GM19467 (cell line): ENCODE results near the gene XG.
"Not testable (repeated sequence)": the region's sequence is repeated elsewhere in the genome, so short reads cannot be mapped to it uniquely, and the experiment has no call there.

Experiments used
- ATAC-seq: cut with Tn5 transposase; IDR thresholded peaks from one replicate; pipeline ENCODE4 v1.9.1; 2021; ENCODE audit warnings: mild to moderate bottlenecking, moderate library complexity; ENCODE audit not compliant: unreplicated experiment

Gene XG, protein sequence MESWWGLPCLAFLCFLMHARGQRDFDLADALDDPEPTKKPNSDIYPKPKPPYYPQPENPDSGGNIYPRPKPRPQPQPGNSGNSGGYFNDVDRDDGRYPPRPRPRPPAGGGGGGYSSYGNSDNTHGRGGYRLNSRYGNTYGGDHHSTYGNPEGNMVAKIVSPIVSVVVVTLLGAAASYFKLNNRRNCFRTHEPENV

DNA sequence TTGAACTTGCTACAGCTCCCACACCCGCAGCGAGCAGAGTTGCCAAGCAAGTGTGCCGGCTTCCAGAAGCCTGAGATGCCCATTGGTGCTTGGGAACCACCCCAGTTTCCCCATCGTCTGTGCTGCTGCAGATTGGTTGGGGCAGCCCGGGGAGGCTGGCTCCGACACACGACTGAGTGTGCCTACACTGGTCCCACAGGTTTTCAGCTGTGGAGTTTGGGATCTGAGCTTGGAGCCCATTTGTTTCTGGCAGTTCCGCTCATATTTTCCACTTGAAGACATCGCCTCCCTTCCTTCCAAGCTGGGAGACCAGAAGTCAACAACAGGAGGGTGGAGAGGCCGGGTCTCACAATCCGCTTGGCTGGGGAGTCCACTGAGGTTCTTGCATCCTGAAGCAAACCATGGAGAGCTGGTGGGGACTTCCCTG lies at the start of gene XG:
TSS of gene XG (plus strand) at position 167 of the 427 bp plus-strand sequence. CDS start at position 402, 235 bp downstream.
- not testable (repeated sequence) for ATAC-seq

DNA sequence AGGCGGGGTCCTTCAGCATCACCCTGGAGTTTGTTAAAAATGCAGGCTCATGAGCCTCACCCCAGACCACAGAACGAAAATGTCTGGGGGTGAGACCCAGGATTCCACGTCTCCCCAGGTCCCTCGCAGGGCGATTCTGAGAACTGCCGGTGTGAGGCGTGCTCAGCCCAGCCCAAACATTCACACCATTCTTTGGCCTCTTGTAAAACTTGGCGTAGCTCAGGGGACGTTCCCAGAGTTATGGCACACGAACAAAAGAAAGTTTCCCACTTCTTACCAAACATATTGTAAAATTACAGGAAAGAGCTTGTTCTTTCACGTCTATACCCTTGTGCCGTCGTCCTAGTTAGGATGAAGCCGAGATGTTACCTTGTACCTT lies 47.9 kb upstream of the XG start:
- ATAC-seq: no peak

GRCh38 chrX:2705046-2705832 lies 46.6 kb upstream of the XG start:
- no peak for ATAC-seq

GRCh38 chrX:2707334-2707760 lies 44.5 kb upstream of the XG start:
- peak; percentile 87 for ATAC-seq

- ATAC-seq: no peak
Measured at GRCh38 chrX:2708021-2708420, 43.8 kb upstream of the XG start.

- ATAC-seq: no peak
Measured at GRCh38 chrX:2708592-2709188, 43.1 kb upstream of the XG start.

GRCh38 chrX:2709556-2709955 lies 42.3 kb upstream of the XG start:
- ATAC-seq: no peak

GRCh38 chrX:2710041-2710840 lies 41.6 kb upstream of the XG start:
- no peak for ATAC-seq

GRCh38 chrX:2711441-2711840 lies 40.4 kb upstream of the XG start:
- no peak for ATAC-seq

DNA sequence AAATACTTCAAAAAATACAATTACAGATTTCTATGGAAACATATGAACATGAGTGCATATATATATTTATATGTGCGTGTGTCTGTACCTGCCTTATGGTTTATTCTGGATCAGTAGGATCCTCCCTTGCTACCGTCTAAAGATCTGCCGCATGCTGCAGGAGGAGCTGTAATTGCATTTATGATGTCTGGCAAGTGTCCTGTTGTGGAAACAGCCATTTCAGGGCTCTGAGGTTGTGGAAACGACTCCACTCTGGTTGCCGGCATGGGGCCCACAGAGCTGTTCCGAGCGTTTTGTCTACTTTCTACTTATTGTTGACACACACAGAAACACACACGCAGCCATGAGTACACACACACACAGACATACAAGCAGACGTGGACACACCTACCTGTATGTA lies 39.4 kb upstream of the XG start:
- no peak for ATAC-seq

DNA sequence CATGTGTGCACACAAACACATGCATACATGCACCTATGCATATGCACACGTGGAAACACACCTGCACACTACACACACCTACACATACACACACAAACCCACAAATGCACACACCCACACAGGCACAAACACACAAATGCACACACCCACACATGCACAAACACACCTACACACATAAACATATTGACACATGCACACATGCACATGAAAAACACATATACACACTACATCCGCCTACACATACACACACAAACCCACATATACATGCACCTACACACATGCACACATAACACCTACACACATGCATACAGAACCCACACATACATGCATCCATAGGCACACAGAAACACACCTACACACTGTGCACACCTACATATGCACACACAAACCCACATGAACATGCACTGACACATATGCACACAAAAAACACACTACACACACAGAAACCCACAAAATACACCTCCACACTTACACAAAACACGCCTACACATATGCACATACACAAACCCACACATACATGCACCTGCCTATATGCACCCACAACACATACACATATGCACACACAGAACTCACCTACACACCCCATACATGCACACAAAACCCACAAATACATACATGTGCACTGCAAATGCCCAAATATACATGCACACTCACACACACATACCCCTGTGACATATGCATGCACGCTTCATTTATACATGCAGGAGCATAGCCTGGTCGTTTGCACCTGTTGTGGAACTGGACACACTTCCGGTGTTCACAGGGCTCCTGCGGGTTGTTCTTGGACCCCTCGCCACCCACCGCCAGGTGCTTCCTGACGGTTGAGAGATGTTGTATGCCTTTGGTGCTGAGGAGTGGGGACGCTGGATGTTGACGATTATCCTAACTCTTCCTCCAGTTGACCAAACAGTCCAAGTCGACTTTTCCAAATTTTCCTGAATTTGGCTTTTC lies 38.7 kb upstream of the XG start:
- ATAC-seq: no peak

DNA sequence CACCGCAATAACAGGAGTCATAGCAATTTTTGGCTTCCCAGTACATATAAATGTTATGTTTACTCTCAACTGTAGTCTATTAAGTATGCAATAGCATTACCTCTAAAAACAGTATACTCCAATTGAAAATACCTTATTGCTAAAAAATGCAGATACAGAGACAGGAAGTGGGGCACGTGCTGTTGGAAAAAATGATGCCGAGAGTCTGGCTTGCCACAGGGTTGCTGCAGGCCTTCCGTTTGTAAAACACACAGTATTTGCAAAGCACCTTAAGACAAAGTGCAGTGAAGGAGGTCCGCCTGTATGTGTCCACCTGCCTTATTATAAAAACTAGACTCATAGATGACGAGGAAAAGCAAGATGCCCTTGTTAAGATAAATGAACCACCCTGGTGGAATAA lies 37.3 kb upstream of the XG start:
- no peak for ATAC-seq

DNA sequence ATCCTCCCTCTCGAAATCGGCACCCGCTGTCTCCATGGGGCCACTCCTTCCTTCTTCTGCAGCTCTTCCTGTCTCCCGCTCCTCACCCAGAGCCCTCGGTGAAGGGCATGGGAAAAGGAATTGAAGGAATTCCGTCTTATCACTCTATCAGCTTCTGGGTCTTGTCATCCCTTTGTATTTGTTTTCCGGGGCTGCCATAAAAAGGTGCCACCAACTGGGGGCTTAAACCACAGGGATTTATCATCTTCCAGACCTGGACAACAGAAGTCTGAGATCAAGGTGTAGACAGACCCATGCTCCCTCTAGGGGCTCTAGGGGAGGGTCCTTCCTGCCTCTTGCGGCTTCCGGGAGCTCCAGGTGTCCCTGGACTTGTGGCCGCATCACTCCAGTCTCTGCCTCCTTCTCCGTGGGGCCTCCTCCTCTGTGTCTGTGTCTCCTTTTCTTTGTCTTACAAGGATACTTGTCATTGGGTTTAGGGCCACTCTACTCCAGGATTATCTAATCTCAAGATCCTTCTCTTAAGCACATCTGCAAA lies 36.7 kb upstream of the XG start:
- ATAC-seq: no peak

GRCh38 chrX:2717312-2717711 lies 34.5 kb upstream of the XG start:
- ATAC-seq: no peak

GRCh38 chrX:2718821-2719220 lies 33.0 kb upstream of the XG start:
- ATAC-seq: no peak

GRCh38 chrX:2719774-2720447 lies 31.9 kb upstream of the XG start:
- no peak for ATAC-seq

DNA sequence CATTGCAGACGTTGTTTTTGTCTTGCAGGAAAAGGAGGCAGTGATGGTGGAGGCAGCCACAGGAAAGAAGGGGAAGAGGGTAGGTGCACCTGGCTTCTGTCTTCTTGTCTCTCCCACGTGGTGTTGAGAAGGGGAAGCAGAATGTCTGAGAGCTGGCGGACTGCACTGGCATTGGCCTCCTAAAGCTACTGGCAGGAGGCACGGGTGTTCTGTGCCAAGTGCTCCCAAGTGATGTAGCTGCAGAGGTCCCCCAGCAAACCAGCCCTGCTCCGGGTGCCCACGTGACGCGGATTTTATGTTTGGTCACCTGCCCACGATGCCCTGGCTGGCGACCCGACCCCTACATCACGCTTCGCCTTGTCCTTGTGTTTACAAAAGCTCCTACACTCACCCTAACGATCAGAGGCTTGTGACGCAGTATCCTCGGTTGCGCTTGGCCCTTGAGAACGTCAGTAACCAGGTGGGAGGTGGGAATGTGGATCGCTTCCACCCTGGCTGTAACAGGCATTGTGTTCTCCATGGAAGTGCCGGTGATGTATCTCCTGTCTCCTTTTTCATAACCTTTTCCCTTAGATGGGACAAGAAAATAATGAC lies 28.5 kb upstream of the XG start:
- no peak for ATAC-seq

GRCh38 chrX:2727264-2727663 lies 24.6 kb upstream of the XG start:
- not testable (repeated sequence) for ATAC-seq

- ATAC-seq: no peak
Measured at GRCh38 chrX:2732076-2732475, 19.8 kb upstream of the XG start.
